IPS DF 4.7 (cell line): ENCODE data around the gene HBG2.
"Not testable (repeated sequence)": the region's sequence is repeated elsewhere in the genome, so short reads cannot be mapped to it uniquely, and the experiment has no call there.

Experiments used
- DNase-seq: peaks from one replicate; pipeline ENCODE4 v3.0.0-alpha.2; 2013; ENCODE audit warnings: low spot score; ENCODE audit errors: extremely low read depth

HBG2 gene

DNA sequence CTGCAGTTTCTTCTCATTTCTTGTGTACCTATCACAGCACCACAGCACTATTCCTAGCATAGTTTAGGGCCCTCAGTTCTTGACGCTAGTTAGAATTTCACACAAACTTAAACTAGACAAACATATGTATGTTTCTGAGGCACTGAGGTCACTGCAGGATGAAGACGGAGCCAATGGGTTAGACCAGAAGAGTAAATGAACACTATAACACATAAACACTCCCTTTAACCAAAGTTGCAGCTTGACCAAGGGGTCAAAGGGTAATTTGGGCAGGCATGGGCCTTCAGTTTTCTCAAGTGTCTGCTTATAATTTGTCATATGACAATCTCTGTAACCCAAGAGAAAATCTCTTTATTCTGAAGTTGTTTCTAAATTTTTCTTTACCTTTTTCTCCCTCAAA is 28.0 kb upstream of the HBG2 start:
- no peak for DNase-seq

DNA sequence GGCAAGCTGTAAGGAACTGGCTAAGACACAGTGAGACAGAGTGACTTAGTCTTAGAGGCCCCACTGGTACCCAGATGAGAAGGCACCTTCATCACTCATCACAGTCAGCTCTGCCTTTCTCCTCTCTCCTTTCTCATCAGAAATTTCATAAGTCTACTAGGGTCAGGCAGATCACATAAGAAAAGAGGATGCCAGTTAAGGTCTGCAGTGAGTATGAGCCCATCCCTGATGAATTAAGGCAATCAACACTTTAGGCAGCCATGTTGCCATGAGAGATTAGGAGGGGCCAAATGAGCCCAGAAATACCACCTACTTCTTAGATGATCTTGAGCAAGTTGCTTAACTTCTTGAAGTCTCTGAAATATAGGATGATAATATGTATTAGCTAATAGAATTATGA is 27.0 kb upstream of the HBG2 start:
- DNase-seq: no peak

DNA sequence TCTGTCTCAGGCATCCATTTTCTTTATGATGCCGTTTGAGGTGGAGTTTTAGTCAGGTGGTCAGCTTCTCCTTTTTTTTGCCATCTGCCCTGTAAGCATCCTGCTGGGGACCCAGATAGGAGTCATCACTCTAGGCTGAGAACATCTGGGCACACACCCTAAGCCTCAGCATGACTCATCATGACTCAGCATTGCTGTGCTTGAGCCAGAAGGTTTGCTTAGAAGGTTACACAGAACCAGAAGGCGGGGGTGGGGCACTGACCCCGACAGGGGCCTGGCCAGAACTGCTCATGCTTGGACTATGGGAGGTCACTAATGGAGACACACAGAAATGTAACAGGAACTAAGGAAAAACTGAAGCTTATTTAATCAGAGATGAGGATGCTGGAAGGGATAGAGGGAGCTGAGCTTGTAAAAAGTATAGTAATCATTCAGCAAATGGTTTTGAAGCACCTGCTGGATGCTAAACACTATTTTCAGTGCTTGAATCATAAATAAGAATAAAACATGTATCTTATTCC is 26.1 kb upstream of the HBG2 start:
- DNase-seq: peak; percentile 75

DNA sequence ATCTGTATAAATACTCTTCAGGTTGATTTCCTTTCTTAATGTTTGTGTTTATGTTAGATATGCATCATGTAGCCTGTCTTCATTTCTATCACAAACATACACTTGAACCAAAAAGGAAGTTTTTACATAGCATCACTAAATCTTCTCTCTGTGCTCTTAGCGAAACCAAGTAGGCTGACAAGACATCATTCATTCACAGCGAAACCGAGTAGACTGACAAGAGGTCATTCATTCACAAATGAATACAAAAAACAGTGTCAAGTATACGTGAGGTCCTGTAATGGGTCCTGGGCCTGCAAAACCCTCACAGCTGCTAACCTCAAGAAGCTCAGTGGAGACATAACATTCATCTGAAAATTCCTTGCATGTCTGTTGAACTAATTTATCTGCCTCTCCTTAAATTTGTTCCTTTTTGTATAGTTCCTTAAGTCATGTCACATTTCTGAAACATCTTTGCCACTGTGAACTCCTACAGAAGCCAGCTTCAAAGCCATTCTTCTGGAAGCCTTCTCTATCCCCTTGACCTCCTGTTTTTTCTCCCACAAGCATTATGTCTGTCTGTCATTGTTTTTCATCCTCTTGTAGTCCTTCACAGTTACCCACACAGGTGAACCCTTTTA is 25.0 kb upstream of the HBG2 start:
- DNase-seq: no peak

DNA sequence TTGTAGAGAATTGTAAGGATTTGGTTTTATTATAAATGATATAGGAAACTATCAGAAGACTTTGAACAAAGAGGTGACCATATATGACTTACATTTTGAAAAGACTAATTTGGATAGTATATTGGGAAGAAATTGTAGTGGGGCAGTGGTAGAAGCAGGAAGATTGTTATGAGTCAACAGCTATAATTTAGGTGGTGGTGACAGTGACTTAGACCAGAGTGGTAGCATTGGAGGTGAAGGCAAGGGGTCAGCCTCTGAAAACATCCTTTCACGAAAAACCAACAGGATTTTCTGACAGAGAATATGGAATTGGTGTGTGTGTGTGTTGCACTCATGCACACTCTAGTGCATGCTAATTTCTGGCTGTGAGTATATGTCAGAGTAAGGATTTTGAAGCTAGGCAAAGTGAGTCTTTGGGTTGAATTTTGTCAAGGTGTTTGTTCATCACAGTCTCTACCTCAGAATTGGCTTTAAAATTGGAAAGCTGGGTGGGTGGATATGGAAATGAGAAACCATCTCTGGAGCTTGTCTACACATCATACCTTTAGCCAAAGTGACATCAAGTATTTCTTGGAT is 23.3 kb upstream of the HBG2 start:
- DNase-seq: no peak

DNA sequence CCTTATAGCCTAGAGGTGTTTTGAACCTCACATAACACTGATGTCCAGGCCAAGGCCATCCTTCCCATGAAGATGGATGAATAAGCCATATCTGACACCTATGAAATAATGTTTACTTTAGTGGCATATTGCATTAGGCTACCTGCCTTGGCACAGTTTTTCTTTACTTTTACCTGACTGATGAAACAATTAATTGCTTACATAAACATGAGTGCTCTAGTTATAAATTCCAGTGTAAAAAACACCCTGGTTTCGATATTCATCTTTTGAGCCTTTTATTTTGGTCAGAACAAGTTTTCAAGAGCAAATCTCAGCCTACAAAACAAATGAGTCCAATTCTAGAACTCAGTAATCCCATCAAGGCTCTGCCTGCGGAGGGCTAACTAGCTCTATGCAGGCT is 22.1 kb upstream of the HBG2 start:
- no peak for DNase-seq

DNA sequence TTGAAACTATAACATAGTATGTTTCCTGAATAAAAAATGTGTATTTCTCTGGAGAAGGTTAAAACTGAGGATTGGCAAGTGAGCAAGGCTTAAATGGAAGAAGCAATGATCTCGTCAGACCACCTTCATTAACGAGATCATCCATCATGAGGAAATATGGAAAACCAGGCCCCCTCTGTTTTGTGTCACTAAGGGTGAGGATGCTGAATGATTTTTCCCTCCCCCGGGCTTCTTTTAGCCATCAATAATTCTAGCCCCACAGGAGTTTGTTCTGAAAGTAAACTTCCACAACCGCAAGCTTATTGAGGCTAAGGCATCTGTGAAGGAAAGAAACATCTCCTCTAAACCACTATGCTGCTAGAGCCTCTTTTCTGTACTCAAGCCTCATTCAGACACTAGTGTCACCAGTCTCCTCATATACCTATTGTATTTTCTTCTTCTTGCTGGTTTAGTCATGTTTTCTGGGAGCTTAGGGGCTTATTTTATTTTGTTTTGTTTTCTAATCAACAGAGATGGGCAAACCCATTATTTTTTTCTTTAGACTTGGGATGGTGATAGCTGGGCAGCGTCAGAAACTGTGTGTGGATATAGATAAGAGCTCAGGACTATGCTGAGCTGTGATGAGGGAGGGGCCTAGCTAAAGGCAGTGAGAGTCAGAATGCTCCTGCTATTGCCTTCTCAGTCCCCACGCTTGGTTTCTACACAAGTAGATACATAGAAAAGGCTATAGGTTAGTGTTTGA is 21.0 kb upstream of the HBG2 start:
- no peak for DNase-seq

DNA sequence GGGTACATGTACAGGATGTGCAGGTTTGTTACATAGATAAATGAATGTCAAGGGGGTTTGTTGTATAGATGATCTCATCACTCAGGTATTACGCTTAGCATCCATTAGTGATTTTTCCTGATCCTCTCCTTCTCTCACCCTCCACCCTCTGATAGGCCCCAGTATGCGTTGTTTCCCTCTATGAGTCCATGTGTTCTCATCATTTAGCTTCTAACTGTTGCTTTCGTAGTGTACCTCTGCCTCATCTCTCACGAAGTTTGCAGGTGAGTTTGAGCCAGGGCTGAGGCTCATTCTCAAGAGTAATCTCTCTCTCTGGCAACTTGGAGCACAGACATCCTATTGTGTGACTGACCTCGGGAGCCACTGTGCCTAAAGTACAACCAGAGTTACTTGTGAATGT is 19.8 kb upstream of the HBG2 start:
- no peak for DNase-seq

DNA sequence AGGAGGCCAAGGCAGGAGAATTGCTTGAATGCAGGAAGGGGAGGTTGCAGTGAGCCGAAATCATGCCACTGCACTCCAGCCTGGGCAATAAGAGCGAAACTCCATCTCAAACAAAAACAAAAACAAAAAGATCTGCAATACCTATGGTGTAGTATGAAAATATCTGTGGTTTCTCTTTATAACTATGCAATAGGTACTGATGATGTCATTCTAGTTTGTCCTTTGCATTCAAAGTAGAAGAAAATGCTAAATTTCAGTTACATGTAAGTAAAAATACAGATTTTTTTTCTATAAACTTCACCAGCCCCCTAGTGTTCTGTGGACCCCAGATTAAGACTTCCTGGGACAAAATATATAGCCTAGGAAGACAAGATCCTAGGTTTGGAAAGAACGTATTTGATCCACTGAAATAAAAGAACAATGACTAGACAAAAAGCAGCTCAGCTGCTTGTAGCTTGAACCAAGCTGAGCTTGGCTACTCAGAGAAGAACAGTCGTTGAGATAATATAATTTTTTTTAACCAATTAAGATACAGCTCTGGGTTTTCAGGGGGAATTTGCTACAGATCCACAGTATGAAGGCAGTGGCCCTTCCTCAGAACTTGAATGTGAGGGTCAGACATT is 17.9 kb upstream of the HBG2 start:
- no peak for DNase-seq

DNA sequence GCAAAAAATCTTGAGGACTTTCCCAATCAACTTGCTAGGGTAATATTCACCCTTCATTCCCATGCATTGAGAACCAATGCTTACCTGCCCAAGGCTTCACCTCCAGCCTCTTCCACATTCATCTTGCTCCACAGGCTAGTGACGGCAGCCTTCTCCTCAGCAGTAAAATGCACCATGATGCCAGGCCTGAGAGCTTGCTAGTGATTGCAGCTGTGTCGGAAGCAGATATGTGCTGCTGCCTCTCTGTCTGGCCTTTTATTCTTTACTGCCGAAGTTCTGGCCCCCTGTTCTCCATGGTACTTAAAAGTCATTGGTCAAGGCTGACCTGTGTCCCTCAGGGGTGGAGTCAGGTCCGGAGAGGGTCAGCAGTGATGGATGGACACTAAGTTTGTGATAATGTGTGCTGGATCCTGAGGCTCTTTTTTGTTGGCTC is 15.2 kb upstream of the HBG2 start, which contains the start of gene HBE1:
HBE1 (minus strand) TSS at position 231 of the 433 bp plus-strand sequence; CDS start at position 176, 55 bp downstream.
- DNase-seq: no peak

DNA sequence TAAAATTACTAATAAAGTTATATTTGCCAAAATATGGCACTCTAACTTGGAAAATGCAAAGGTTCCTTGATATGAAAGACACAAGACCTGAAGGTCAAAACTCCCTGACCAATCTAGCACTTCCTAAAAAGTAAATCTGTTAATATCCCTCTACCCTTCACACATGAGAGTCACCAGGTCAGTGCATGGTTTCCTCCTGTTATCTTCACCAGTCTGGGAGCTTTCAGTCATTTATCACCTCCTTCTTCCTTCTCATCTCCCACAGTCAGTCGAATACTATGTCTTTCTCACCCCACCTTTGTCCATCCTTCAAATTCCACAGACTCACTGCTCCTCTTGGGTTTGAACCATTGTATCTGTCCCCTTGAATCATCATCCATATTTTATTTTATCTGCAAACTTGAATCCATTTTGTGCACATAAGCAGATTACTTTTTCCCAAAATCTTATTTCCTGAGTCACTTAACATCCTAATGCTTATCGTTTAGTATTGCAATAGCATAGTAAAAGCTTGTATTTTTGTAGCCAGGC is 12.5 kb upstream of the HBG2 start:
- no peak for DNase-seq

DNA sequence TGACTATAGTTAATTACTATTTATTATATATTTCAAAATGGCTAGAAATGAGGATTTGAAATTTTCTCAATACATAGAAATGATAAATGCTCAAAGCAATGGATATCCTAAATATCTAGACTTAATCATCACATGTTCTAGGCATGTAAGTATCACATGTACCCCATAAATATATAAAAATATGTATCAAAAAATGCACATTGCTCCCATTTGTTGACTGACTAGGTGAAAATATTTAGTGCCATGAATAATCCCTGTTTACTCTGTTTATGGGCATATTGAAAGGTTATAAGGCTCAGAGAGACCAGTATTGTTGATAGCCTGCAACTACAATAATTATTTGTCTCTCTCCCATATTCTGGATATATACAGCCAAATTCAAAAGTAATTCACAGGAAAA is 12.0 kb upstream of the HBG2 start:
- no peak for DNase-seq

DNA sequence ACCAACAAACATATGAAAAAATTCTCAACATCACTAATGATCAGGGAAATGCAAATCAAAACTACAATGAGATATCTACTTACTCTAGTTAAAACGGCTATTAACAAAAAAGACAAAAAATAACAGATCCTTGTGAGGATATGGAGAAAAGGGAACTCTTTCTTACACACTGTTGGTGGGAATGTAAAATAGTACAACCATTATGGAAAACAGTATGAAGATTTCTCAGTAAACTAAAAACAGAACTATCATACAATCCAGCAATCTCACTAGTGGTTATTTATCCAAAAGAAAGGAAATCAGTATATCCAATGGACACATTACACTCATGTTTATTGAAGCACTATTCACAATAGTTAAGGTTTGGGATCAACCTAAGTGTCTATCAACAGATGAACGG is 11.3 kb upstream of the HBG2 start:
- no peak for DNase-seq

DNA sequence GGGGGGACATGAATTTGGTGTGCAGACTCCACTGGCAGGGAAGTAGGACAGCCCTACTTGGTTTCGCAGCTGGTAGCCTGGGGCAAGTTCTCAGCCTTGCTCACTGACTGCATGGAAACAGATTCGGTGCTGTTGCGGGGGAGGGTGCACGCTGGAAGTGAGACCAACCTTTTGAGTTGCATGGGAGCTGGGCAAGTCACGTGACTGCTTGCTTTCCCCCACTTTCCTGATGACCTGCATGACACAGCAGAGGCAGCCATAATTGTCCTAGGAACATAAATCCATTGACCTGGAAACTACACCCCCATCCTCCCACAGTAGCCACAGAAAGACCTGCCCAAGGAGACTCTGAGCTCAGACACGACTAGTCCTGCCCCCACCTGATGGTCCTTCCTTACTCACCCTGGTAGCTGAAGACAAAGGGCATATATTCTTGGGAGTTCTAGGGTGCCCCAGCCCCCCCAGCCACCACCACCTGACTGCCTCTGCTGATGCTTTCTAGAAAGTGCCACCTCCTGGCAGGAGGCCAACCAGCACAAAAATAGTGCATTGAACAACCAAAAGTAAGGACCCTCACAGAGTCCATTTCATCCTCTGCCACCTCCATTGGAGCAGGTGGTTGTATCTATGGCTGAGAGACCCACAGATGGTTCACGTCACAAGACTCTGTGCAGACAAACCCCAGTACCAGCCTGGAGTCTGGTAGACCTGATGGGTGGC is 4.1 kb upstream of the HBG2 start:
- DNase-seq: no peak

DNA sequence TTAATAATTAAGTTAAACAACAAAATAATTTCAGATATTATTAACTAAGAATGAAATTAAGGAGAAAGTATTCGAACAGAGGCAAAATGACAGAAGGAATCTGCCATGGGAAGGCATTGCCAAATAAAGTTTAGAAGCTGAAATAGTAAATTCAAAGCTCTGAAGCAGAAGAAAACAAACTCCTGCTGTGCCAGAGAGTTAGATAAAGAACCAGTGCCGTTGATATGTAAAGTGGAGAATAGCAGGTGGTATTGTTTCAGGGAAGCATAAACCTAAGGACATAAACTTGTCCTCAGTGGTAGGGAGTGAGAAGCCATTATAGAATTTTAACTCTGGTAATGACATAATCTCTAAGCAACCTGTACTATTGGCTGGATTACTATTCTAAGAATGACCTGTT is 2.7 kb upstream of the HBG2 start:
- DNase-seq: peak; percentile 49

DNA sequence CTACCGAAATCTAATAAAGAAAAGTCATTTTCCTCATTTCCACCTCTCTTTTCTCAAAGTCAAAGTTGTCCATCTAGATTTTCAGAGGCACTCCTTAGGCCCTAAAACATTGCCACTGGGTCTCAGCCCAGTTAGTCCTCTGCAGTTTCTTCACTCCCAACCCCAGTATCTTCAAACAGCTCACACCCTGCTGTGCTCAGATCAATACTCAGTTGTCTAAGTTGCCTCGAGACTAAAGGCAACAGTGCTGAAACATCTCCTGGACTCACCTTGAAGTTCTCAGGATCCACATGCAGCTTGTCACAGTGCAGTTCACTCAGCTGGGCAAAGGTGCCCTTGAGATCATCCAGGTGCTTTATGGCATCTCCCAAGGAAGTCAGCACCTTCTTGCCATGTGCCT is 558 bp downstream of the HBG2 start:
- DNase-seq: not testable (repeated sequence)

DNA sequence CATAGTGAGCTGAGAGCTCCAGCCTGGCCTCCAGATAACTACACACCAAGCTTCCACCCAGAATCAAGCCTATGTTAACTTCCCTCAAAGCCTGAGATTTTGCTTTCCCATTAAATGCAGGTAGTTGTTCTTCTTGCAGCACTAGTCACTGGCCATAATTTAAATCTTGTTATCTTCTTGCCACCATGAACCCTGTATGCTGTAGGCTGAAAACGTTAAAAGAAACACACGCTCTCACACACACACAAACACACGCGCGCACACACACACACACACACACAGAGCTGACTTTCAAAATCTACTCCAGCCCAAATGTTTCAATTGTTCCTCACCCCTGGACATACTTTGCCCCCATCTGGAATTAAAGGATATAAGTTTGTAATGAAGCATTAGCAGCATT is 1.1 kb downstream of the HBG2 start:
- not testable (repeated sequence) for DNase-seq

DNA sequence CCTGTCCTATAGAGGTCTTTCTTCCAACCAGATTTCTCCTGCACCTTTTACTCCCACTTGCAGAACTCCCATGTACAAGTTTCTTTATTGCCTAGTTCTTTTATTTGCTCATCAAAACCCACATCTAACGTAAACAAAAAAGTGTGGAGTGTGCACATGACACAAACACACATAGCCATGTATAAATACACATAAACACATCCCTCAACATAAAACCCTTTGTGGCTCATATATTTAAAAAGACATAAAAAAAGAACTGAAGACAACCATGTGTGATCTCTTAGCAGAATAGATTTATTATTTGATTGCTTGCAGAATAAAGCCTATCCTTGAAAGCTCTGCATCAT is 1.7 kb downstream of the HBG2 start:
- DNase-seq: no peak

DNA sequence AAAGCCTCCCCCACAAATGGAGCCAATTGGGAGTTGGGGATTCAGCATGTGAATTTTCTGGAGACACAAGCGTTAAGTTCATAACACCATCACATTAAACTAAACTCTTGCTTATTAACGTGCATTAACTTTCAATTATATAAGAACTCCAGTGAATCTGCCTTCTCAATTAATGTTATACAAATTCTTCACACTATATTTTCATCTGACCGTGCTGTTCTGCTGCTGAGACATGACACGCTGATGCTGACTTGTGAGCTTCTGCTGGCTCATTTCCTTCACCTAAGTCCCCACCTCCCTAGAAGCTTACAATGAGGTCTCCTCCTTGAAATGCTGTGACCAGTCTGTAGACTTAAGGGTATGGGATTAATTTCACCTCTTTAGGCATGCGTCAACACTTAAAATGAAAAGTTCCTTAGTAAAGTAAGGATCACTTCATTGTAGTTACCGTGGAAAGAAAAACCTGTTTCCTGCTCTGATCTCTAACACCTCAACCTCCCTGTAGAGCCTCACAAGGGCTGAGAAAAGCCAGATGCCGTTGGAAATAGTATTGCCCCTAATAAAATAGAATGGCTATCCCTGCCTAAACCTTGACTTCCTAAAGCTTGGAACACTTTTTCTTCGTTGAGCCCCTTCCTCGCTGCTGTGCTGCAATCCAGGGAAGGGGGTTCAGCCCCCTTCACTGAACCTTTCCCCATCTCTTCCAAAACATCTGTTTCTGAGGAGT is 2.2 kb downstream of the HBG2 start:
- DNase-seq: no peak

DNA sequence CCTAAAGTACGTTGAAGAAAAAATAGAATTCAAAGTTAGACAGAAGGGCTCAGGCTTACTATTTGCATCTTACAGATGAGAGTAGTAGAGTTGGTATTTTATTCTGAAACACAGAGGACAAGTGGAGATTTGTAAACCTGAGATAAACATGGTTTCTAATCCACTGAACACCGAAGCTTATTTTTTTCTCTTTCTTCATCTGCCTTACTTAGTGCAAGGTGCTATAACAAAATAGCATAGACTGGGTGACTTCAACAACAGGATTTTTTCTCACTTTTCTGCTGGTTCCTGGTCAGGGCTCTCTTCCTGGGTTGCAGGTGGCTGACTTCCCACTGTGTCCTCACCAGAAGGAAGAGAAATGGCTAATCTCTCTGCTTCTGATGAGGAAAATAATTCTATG is 2.8 kb downstream of the HBG2 start:
- no peak for DNase-seq
